HEK293 (cell line): ENCODE measurements around the gene ADCY10.

Experiments used
- CTCF ChIA-PET: fragments of 350-600 bp; formaldehyde crosslinking; extraction: SDS; loops from one replicate; lab custom pipeline; 2021; ENCODE audit warnings: antibody characterized with exemption; lab: Yijun Ruan, JAX
- POLR2A ChIA-PET: fragments of 300-600 bp; formaldehyde crosslinking; extraction: SDS; loops from one replicate; lab custom pipeline; 2020; ENCODE audit warnings: antibody characterized with exemption, inconsistent platforms; lab: Yijun Ruan, JAX
- H3K27ac ChIP-seq: fragments of 200-500 bp; sonication (Bioruptor generic); 2 replicates; pipeline ENCODE4 v1.5.1; 2014; ENCODE audit warnings: low read depth, low read length, control low read depth, inconsistent platforms; ENCODE audit errors: extremely low read depth
- H3K36me3 ChIP-seq, 2 experiments: fragments of 200-500 bp in 1 of 2; sonication (Bioruptor generic) in 1 of 2; 1 replicate in 1 of 2; 2 replicates in 1 of 2; pipeline ENCODE4 v1.5.1; 2014 to 2017; ENCODE audit warnings: inconsistent platforms in 2 of 2, low read length in 2 of 2; ENCODE audit not compliant: control insufficient read depth in 2 of 2, insufficient read depth in 1 of 2
- H3K4me1 ChIP-seq: fragments of 200-500 bp; sonication (Bioruptor generic); 2 replicates; pipeline ENCODE4 v1.5.1; 2014; ENCODE audit warnings: mild to moderate bottlenecking, low read length, inconsistent platforms; ENCODE audit not compliant: control insufficient read depth, insufficient read depth
- H3K4me3 ChIP-seq: 2 replicates; pipeline ENCODE4 v1.5.1; 2011; ENCODE audit warnings: low read depth, mild to moderate bottlenecking, control low read depth, low read length, moderate library complexity
- H3K9me3 ChIP-seq: fragments of 200-500 bp; sonication (Bioruptor generic); 2 replicates; pipeline ENCODE4 v1.5.1; 2014; ENCODE audit warnings: low read depth, low read length, inconsistent platforms; ENCODE audit not compliant: control insufficient read depth, insufficient read depth
- KLF7 ChIP-seq: fragments of 450-650 bp; formaldehyde crosslinking; IDR thresholded peaks from 2 replicates; pipeline ENCODE4 v1.5.1; 2016; ENCODE audit warnings: missing biosample characterization, missing genetic modification characterization, borderline replicate concordance
- KLF8 ChIP-seq: fragments of 450-650 bp; formaldehyde crosslinking; IDR thresholded peaks from 2 replicates; pipeline ENCODE4 v1.5.1; 2016; ENCODE audit warnings: missing biosample characterization, missing genetic modification characterization
- OSR2 ChIP-seq: fragments of 450-650 bp; formaldehyde crosslinking; IDR thresholded peaks from 2 replicates; pipeline ENCODE4 v1.5.1; 2016; ENCODE audit warnings: missing biosample characterization, missing genetic modification characterization
- PRDM1 ChIP-seq: fragments of 450-650 bp; formaldehyde crosslinking; IDR thresholded peaks from 2 replicates; pipeline ENCODE4; 2016; ENCODE audit warnings: missing biosample characterization, missing genetic modification characterization
- ZBTB8A ChIP-seq: fragments of 450-650 bp; formaldehyde crosslinking; IDR thresholded peaks from 2 replicates; pipeline ENCODE4 v1.5.1; 2016; ENCODE audit warnings: missing biosample characterization, missing genetic modification characterization
- ZNF133 ChIP-seq: fragments of 450-650 bp; formaldehyde crosslinking; IDR thresholded peaks from 2 replicates; pipeline ENCODE4 v1.5.1; 2016; ENCODE audit warnings: missing biosample characterization, missing genetic modification characterization
- ZNF175 ChIP-seq: fragments of 450-650 bp; formaldehyde crosslinking; IDR thresholded peaks from 2 replicates; pipeline ENCODE4 v1.5.1; 2016; ENCODE audit warnings: missing biosample characterization, missing genetic modification characterization
- ZNF24 ChIP-seq: fragments of 450-650 bp; formaldehyde crosslinking; IDR thresholded peaks from 2 replicates; pipeline ENCODE4 v1.5.1; 2016; ENCODE audit warnings: missing biosample characterization, missing genetic modification characterization
- ZNF292 ChIP-seq: fragments of 450-650 bp; formaldehyde crosslinking; IDR thresholded peaks from 2 replicates; pipeline ENCODE4 v1.5.1; 2016; ENCODE audit warnings: low read depth, missing biosample characterization, missing genetic modification characterization, borderline replicate concordance
- ZNF677 ChIP-seq: fragments of 450-650 bp; IDR thresholded peaks from 2 replicates; pipeline ENCODE4 v1.5.0; 2018; ENCODE audit warnings: missing biosample characterization, mild to moderate bottlenecking, missing genetic modification characterization, moderate library complexity
- ZNF76 ChIP-seq: fragments of 450-650 bp; formaldehyde crosslinking; IDR thresholded peaks from 2 replicates; pipeline ENCODE4; 2016; ENCODE audit warnings: low read depth, missing biosample characterization, missing genetic modification characterization, borderline replicate concordance
- TF ChIP-seq, protein P1 (sequence below): fragments of 450-650 bp; formaldehyde crosslinking; IDR thresholded peaks from 2 replicates; pipeline ENCODE4 v1.5.1; 2016; ENCODE audit warnings: missing biosample characterization, missing genetic modification characterization

The ADCY10 gene

DNA sequence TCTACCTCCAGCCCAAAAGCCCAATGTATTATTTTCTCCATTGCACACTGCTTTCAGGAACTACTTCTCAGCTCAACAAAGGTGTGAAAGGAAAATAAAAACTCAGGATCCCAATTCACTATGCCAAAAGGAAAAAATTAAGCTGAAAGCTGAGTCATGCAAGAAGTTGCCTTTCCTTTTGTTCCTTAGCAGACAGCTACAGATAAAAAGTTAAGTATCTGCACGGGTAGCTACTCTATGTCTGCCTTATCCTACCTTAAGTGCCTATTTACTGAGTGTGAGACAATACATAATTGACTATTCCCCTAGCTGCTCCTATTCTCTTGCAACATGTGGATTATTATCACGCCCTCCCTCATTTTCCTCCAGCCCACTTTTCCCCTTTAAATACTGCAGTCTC is 84.1 kb downstream of the ADCY10 start:
- H3K27ac ChIP-seq, result no peak overlapping the region
- ChIA-PET CTCF (interaction anchor here (0.7 to 3.1 kb wide), 3 partner anchors 27 to 252 kb away, joined by 3 to 16 read pairs (median 4); no protein-coding TSS in a partner anchor), POLR2A (no interaction called here)
- no peaks in the 10 kb centered on the region for H3K9me3 ChIP-seq
- H3K4me3 ChIP-seq, result no peak overlapping the region
- H3K4me1 ChIP-seq, result no peaks in the 10 kb centered on the region
- H3K36me3 ChIP-seq, result no peaks in the 10 kb centered on the region
- no peak for TF ChIP-seq ZBTB8A
- no peak for TF ChIP-seq ZNF677 (tag by site-specific recombination)
- TF ChIP-seq OSR2 (tag by site-specific recombination), result 0 out of 2 replicates have a peak, but pooled peaks have one; percentile 23

DNA sequence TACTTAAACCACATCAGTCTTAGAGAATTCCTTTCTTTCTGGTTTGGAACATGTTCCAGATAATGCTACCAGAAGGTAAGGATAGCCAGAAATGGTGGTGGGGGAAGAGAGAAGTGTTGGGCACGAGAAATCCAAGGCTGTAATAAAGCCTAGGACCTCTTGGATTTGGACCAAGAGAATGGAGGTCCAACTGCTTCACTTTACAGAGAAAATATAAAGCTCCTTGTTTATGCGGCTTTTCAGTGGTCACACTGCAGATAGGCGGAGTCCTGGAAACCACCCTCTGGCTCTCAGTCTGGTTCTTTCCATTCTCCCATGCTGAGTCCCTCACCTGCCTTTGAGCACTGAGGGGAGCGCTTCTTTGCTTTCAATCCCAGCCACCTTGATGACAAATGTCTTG is 87.8 kb downstream of the ADCY10 start:
- Histone ChIP-seq H3K36me3 (no peaks in the 10 kb centered on the region), H3K4me1 (no peaks in the 10 kb centered on the region), H3K4me3 (no peak overlapping the region), H3K9me3 (no peaks in the 10 kb centered on the region), H3K27ac (no peak overlapping the region)
- TF ChIP-seq, protein P1, sequence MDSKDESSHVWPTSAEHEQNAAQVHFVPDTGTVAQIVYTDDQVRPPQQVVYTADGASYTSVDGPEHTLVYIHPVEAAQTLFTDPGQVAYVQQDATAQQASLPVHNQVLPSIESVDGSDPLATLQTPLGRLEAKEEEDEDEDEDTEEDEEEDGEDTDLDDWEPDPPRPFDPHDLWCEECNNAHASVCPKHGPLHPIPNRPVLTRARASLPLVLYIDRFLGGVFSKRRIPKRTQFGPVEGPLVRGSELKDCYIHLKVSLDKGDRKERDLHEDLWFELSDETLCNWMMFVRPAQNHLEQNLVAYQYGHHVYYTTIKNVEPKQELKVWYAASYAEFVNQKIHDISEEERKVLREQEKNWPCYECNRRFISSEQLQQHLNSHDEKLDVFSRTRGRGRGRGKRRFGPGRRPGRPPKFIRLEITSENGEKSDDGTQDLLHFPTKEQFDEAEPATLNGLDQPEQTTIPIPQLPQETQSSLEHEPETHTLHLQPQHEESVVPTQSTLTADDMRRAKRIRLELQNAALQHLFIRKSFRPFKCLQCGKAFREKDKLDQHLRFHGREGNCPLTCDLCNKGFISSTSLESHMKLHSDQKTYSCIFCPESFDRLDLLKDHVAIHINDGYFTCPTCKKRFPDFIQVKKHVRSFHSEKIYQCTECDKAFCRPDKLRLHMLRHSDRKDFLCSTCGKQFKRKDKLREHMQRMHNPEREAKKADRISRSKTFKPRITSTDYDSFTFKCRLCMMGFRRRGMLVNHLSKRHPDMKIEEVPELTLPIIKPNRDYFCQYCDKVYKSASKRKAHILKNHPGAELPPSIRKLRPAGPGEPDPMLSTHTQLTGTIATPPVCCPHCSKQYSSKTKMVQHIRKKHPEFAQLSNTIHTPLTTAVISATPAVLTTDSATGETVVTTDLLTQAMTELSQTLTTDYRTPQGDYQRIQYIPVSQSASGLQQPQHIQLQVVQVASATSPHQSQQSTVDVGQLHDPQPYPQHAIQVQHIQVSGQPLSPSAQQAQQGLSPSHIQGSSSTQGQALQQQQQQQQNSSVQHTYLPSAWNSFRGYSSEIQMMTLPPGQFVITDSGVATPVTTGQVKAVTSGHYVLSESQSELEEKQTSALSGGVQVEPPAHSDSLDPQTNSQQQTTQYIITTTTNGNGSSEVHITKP (tag by site-specific recombination), result peak; percentile 40; the same call in 1 of the 2 replicates
- no peak for TF ChIP-seq KLF7 (tag by site-specific recombination)
- POLR2A ChIA-PET, result no interaction called here
- CTCF ChIA-PET, result interaction anchor here (0.6 to 0.8 kb wide), 2 partner anchors 109 to 256 kb away, joined by 3 read pairs; no protein-coding TSS in a partner anchor

DNA sequence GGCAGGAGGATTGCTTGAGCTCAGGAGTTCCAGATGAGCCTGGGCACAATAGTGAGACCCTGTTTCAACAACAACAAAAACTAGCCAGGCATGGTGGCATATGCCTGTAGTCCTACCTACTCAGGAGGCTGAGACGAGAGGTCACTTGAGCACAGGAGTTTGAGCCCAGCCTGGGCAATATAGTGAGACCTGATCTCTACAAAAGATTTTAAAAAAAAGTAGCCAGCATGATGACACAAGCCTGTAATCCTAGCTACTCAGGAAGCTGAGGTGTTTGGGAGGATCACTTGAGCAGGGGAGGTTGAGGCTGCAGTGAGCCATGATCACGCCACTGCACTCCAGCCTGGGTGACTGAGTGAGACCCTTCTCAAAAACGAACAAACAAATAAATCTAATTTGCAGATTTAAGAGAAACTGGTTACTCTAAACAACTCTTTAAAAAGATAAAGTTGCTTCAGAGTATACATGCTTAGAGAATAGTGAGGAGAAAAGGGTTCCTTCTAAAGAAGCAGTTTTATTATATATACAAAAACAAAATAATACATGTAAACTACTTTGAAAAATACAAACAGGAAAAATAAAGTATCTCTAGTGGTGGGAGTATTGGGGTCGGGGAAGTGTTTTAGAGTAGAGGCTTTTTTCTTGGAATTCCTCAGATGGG is 88.4 kb downstream of the ADCY10 start:
- POLR2A ChIA-PET, result no interaction called here
- no peaks in the 10 kb centered on the region for H3K4me1 ChIP-seq
- no peaks in the 10 kb centered on the region for H3K9me3 ChIP-seq
- no peak overlapping the region for H3K4me3 ChIP-seq
- TF ChIP-seq ZNF76 (tag by site-specific recombination), result no peak
- no peak for TF ChIP-seq ZNF175 (tag by site-specific recombination)
- no peak for TF ChIP-seq ZNF292 (tag by site-specific recombination)
- TF ChIP-seq, all 188 proteins: peak for 0
- Histone ChIP-seq H3K27ac (no peak overlapping the region), H3K36me3 (no peaks in the 10 kb centered on the region)
- CTCF ChIA-PET, result no interaction called here

DNA sequence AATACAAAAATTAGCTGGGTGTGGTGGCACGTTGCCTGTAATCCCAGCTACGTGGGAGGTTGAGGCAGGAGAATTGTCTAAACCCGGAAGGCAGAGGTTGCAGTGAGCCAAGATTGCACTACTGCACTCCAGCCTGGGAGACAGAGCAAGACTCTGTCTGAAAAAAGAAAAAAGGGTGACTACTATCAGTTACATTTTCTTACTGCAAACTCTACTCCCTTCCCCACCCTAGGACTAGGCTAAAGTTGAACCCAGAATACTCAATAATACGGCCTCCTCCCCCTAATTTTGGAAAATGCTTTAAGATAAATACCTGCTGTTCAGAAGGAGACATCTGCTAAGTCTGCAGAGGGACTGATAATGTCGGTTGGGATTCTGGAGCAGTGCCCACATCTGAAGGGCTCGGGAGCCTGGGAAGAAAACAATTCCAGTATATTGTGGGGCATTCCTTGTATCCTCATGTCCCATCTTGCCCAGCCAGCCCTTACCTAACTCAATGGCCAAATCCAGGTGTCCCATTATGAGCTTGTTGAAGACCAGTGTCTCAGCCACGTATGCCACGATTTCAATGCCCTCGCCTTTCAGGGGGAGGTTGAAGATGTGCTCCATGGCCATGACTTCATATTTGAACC is 89.7 kb downstream of the ADCY10 start:
- H3K4me3 ChIP-seq, result no peak overlapping the region
- CTCF ChIA-PET, result interaction anchor here (1.1 kb wide), 1 partner anchor 64 kb away, joined by 5 read pairs; no protein-coding TSS in a partner anchor
- H3K4me1 ChIP-seq, result no peaks in the 10 kb centered on the region
- H3K36me3 ChIP-seq, result no peaks in the 10 kb centered on the region
- TF ChIP-seq KLF8 (no peak), PRDM1 (tag by site-specific recombination) (no peak), ZNF24 (tag by site-specific recombination) (no peak), ZNF133 (no peak)
- TF ChIP-seq, all 188 proteins: peak for 0
- Histone ChIP-seq H3K9me3 (no peaks in the 10 kb centered on the region), H3K27ac (no peak overlapping the region)
- POLR2A ChIA-PET, result no interaction called here
